GM12891 (cell line): Measurements from ENCODE around the gene LRIG1.

Experiments
- POLR2A ChIP-seq: IDR thresholded peaks from 2 replicates; pipeline ENCODE4 v1.6.1; 2011; ENCODE audit warnings: low read depth, low read length, control low read depth
- POLR2AphosphoS5 ChIP-seq: IDR thresholded peaks from 2 replicates; pipeline ENCODE4 v1.6.1; 2011; ENCODE audit warnings: low read depth, low read length, control low read depth
- POU2F2 ChIP-seq: IDR thresholded peaks from 2 replicates; pipeline ENCODE4 v1.6.1; 2011; ENCODE audit warnings: low read depth, mild to moderate bottlenecking, control low read depth, low read length, moderate library complexity
- SPI1 ChIP-seq: IDR thresholded peaks from 2 replicates; pipeline ENCODE4 v1.6.1; 2011; ENCODE audit warnings: low read depth, low read length, control low read depth
- TAF1 ChIP-seq: IDR thresholded peaks from 2 replicates; pipeline ENCODE4 v1.6.1; 2011; ENCODE audit warnings: low read depth, low read length, control low read depth

DNA sequence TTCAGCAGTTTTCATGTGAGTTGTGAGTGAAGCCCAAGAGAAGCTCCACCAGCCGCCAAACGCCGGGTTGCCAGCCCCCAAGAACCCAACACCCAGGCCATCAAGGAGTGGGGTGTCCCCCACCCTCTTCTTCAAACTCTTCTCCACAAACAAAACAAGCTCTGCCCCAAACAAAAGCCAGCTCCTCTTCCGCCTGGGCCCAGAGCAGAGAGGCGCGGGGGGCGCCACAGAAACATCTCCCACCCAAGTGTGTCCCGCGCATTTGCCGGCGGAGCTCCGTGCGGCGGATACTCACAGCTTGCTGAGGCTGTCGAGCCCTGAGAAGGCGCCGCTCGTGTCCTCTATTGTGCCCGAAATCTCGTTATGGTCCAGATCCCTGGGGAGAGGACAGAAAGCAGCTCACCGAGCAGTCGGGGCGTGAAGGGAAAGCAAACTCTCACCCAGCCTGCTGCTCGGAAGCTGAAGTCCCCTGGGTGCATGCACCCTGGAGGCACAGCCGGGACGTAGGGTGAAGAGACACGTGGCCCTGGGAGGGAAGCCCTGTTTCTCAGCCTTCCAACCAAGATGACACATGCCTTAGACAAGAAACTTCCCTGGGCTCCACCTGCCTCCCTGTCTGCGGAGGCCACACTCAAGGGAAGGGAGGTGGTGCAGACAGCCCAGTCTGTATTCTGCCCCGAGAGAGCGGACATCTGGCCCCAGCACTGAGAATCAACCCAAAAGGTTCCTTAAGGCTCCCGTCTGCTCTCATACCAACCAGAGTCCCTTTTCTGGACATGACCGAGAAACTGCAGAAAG, 95.7 kb downstream of the LRIG1 start:
- TF ChIP-seq TAF1 = no peak
- TF ChIP-seq POLR2AphosphoS5 = no peak
- no peak for TF ChIP-seq POLR2A
- TF ChIP-seq SPI1 = no peak
- TF ChIP-seq POU2F2 = no peak
